ENCODE measurements around the gene ANO7.
A peak's percentile ranks its signal among the peaks of the same experiment; 100 is the strongest.

ANO7 gene

GRCh38 chr2:241214209-241214608 lies 25.7 kb downstream of the ANO7 start:
- DNase-seq: no peak

DNA sequence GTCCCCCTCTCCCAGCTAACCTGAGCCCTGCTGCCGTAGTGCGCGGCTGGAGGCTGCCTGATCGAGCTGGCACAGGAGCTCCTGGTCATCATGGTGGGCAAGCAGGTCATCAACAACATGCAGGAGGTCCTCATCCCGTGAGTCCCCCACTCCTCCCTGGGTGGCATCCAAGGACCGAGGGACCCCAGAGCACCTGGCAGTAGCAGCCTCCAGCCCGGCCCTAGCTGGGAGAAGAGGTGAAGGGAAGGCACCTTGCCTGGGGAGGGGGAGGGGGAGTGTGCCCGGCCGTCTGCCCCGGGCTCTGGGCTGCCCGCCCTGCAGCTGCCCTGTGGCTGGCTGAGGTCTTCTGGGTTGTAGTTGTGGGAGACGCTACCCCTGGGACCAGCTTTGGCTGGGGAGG lies 26.3 kb downstream of the ANO7 start:
- DNase-seq: no peak

DNA sequence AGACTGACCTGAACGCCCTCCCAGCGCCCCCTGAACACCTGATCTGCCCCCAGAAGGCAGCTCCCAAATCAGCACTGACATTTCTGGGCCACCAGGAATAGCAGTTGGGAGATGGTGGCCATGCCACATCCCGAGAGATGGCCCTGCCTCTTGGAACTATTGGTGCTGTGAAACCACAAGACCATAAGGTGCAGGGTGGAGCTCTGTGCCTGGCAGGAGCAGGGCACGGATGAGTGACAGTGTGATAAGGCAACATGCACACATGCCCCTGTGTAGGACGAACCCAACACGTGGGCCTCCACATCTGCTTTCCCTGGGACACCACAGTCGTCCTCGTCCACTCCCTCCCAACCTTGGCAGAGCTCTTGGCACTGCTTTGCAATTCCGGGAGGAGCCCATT lies 26.9 kb downstream of the ANO7 start:
- no peak for DNase-seq

DNA sequence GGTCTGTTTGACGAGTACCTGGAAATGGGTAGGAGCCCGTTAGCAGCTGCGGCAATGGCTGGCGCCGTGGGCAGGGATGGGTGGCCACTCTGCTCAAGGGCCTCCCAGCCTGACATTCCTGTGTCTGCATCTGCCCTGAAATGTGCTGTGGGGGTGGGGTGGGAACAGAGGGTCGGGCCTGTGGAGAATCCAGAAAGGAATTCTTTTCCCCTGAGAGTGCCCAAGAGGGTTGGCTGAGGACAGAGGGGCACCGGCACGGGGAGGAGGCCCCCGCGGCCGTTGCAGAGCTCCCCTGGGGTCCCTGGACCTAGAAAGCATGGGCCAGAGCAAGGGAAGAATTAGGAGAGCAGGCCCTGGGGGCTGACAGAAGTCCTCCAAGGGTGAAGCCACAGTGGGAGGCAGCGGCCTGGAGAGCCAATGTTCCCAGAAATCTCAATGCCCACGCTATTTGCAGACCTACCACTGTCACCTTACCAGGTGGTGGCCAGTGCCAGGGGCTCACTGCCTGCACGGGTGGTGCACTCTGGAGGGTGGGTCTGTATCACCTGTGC lies 27.8 kb downstream of the ANO7 start:
- DNase-seq: no peak

DNA sequence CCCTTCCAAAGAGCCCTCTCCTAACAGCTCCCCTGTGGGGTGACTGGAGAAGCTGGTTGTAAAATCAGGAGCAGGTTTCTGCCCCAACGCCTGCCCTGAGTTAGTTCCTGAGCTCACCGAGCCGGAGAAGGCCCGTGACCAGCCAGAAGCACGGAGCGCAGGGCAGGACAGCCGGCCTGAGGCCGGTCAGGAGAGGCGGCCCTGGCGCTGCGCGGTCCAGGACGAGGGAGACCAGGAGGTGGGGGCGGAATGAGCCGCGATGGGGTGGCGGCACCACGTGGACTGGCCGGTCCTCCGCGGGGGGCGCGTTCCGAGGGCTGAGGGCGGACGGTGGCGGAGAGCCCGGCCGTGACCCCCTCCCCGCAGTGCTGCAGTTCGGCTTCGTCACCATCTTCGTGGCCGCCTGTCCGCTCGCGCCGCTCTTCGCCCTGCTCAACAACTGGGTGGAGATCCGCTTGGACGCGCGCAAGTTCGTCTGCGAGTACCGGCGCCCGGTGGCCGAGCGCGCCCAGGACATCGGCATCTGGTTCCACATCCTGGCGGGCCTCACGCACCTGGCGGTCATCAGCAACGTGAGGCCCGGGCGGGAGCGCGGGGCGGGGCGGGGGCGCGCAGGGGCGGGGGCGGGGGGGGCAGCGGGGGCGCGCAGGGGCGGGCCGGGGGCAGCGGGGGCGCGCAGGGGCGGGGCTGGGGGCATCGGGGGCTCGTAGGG lies 29.0 kb downstream of the ANO7 start:
- DNase-seq: peak; percentile 31 to 43

GRCh38 chr2:241218131-241219029 lies 29.9 kb downstream of the ANO7 start:
- DNase-seq: peak; percentile 44 to 47

GRCh38 chr2:241219030-241219382 lies 30.5 kb downstream of the ANO7 start:
- DNase-seq: no peak

GRCh38 chr2:241219856-241220356 lies 31.4 kb downstream of the ANO7 start:
- no peak for DNase-seq

DNA sequence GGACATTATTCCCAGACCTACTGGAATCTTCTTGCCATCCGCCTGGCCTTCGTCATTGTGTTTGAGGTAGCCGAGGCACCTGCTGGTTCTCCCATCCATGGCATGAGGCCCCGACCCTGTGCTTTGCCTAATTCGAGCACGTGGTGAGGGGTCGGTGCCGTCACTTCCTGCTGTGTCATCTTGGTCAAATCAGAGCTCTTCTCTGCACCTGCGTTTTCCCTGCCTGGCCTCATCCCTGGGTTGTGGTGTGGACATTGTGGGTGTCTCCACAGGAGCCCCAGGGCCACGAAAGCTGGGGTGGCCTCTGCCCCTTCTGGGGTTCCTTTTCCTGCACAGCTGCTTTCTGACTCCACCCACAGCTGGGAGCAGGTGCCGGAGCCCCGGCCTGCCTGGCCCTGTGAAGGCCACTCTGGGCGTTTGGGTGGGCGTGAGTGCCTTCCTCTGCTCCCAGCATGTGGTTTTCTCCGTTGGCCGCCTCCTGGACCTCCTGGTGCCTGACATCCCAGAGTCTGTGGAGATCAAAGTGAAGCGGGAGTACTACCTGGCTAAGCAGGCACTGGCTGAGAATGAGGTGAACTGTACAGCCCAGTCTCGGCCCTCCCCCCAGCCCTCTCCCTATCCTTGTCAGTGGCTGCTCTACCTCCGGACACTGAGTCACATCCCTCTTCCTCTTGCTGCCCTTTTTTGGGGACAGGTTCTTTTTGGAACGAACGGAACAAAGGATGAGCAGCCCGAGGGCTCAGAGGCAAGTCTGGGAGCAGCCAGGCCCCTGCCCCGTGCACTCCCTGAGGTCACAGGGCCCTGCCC lies 34.9 kb downstream of the ANO7 start:
- no peak for DNase-seq

DNA sequence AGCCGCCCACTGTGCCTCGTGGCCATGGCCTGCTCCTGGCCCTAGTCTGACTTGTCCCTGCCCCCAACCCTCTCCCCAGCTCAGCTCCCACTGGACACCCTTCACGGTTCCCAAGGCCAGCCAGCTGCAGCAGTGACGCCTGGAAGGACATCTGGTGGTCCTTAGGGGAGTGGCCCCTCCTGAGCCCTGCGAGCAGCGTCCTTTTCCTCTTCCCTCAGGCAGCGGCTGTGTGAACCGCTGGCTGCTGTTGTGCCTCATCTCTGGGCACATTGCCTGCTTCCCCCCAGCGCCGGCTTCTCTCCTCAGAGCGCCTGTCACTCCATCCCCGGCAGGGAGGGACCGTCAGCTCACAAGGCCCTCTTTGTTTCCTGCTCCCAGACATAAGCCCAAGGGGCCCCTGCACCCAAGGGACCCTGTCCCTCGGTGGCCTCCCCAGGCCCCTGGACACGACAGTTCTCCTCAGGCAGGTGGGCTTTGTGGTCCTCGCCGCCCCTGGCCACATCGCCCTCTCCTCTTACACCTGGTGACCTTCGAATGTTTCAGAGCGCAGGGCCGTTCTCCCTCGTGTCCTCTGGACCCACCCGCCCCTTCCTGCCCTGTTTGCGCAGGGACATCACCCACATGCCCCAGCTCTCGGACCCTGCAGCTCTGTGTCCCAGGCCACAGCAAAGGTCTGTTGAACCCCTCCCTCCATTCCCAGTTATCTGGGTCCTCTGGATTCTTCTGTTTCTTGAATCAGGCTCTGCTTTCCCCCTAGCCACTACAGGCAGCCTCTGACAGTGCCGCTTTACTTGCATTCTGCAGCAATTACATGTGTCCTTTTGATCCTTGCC lies 35.8 kb downstream of the ANO7 start:
- no peak for DNase-seq

- no peak for DNase-seq
These were observed 36.5 kb downstream of the ANO7 start for GRCh38 chr2:241224851-241225438.

DNA sequence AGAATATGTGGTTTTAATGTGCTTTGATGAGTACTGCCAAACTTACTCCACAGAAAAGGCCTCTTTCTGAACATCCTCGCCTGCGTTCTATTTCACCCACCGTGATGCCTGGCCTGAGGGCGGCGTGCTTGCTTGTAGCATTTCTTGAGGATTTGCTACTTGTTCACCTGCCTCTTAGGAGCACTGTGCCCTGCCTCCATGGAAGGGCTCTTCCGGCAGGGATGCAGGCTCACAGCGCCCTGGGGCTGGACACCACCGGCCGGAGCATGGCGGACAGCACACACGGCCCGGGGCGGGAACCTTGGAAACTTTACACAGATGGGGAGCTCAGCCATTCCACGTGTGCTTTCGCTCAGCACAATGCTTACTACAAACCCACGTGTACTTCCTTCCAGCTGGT lies 37.1 kb downstream of the ANO7 start:
- no peak for DNase-seq

DNA sequence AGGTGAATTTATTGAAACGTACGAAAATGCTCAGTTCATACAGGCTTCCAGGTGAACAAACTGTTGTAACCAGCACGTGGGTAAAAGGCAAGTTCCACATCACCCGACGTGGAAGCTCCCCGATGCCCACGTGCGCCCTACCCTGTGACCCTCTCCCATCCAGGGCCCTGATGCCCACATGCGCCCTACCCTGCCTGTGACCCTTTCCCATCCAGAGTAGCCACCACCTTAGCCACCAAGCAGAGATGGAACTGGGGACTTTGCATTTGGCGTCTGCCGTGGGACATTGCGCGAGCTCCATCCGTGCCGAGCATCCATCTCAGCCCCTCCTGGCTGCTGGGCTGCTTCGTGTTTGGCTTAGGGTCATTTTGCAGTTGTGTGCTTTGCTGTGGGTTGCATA lies 37.5 kb downstream of the ANO7 start:
- no peak for DNase-seq

DNA sequence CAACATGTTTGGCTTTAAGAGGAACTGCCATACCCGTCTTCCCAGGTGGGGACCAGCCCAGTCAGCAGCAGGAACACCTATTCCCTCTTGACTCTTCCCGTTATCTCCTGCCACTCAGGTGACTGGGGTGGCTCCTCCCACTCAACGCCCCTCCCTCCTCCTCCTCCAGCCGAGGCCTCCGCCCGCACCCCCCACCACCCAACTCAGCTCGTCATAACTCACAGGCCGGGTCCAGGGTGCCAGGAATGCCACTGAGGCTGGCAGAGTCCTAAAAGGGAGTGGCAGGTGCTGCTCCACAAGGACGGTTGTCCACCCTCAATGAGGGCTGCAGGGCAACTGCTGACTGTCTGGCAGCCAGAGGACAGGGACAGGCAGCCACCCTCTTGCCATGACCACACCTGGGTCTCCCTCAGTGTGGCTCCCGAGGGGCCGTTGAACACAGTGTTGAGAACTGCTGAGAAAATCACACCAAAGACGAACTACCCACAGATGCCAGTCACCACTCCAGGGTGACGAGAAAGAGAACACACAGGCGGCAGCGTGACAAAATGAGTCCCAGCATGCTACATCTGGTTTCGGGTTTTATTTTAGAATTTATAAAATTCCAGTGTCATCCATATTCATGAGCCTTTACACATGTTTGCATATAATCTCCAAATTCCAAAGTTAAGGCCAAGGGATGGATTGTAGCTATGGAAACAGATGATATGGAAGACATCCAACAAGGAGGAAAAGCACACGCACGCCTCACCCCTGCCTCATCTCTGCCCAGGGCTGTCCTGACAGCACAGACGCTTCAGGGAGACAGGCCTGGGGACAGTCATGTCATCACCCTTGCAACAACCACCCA lies 38.5 kb downstream of the ANO7 start:
- no peak for DNase-seq

GRCh38 chr2:241227594-241227993 lies 39.1 kb downstream of the ANO7 start:
- no peak for DNase-seq

GRCh38 chr2:241228081-241228859 lies 39.8 kb downstream of the ANO7 start:
- DNase-seq: no peak

DNA sequence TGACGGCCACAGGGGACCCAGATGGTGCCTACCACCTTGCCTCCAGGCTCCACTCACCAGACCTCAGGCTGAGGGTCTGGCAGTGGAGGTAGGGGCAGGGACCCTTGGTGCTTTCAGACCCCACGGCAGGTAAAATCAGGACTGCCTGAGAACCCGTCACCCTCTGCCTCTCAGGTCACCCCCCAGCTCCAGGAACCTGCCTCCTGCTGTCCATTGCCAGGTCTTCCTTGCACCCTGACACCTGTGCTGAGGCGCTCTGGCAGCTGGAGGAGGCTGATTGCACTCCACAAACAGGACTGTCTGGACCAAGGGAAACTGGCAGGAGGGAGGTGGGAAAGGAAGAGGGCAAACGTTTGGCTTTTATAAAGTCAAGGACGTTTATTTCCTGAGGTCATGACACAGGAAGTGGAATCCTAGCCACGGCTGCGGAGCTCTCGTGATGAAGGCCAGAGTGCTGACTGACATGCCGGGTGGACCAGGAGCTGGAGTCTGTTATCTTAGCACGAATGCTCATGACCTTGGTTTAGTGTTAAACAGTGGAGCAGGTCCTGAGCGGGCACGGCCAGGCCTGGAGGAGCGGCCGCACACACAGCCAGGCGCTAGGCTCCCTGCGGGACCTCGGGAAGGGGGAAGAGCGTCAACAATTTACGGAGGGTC lies 40.5 kb downstream of the ANO7 start:
- no peak for DNase-seq

- DNase-seq: no peak
These were observed 41.3 kb downstream of the ANO7 start for GRCh38 chr2:241229563-241230401.
